Measurements from ENCODE around the gene B2M.
"Not testable (repeated sequence)": the region's sequence is repeated elsewhere in the genome, so short reads cannot be mapped to it uniquely, and the experiment has no call there.

DNA sequence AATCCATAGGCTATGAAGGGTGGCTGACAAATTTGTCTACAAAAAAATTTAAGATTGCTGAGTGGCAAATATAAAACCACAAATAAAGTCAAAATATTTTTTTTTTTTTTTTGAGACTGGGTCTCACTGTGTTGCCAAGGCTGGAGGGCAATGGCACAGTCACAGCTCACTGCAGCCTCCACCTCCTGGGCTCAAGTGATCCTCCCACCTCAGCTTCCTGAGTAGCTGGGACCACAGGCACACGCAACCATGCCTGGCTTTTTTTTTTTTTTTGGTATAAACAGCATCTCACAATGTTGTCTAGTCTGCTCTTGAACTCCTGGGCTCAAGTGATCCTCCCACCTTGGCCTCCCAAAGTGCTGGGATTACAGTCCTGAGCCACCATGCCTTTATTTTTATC lies 21.1 kb upstream of the B2M start:
- TF ChIP-seq, protein P1, sequence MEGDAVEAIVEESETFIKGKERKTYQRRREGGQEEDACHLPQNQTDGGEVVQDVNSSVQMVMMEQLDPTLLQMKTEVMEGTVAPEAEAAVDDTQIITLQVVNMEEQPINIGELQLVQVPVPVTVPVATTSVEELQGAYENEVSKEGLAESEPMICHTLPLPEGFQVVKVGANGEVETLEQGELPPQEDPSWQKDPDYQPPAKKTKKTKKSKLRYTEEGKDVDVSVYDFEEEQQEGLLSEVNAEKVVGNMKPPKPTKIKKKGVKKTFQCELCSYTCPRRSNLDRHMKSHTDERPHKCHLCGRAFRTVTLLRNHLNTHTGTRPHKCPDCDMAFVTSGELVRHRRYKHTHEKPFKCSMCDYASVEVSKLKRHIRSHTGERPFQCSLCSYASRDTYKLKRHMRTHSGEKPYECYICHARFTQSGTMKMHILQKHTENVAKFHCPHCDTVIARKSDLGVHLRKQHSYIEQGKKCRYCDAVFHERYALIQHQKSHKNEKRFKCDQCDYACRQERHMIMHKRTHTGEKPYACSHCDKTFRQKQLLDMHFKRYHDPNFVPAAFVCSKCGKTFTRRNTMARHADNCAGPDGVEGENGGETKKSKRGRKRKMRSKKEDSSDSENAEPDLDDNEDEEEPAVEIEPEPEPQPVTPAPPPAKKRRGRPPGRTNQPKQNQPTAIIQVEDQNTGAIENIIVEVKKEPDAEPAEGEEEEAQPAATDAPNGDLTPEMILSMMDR (IDR thresholded peaks at IDR 0.05), result not testable (repeated sequence)
- not testable (repeated sequence) for TF ChIP-seq POLR2A (IDR thresholded peaks at IDR 0.05)
